WI38 (cell line): ENCODE measurements around the gene AFAP1.

Experiments
- H3K4me3 ChIP-seq: 2 replicates; pipeline ENCODE4 v1.5.1; 2011; ENCODE audit warnings: low read depth, mild to moderate bottlenecking, control low read depth, low read length
- CTCF ChIP-seq: IDR thresholded peaks from 2 replicates; pipeline ENCODE4 v1.5.1; 2012; ENCODE audit warnings: low read depth, mild to moderate bottlenecking, control low read depth, low read length

AFAP1 gene

GRCh38 chr4:7902826-7903225 lies 36.8 kb downstream of the AFAP1 start:
- no peak for TF ChIP-seq CTCF

GRCh38 chr4:7902101-7902553 lies 37.5 kb downstream of the AFAP1 start:
- TF ChIP-seq CTCF, result no peak
- H3K4me3 ChIP-seq, result no peak overlapping the region

More at GRCh38 chr4:7902826-7903225, 36.8 kb downstream of the AFAP1 start:
- no peak overlapping the region for H3K4me3 ChIP-seq

GRCh38 chr4:7901311-7901885 lies 38.3 kb downstream of the AFAP1 start:
- H3K4me3 ChIP-seq, result no peak overlapping the region

GRCh38 chr4:7900334-7900909 lies 39.2 kb downstream of the AFAP1 start:
- no peak overlapping the region for H3K4me3 ChIP-seq
- TF ChIP-seq CTCF, result no peak

More at GRCh38 chr4:7901311-7901885, 38.3 kb downstream of the AFAP1 start:
- TF ChIP-seq CTCF, result no peak

GRCh38 chr4:7899184-7899869 lies 40.3 kb downstream of the AFAP1 start:
- no peak for TF ChIP-seq CTCF

GRCh38 chr4:7898385-7898784 lies 41.3 kb downstream of the AFAP1 start:
- TF ChIP-seq CTCF, result no peak
- no peak overlapping the region for H3K4me3 ChIP-seq

More at GRCh38 chr4:7899184-7899869, 40.3 kb downstream of the AFAP1 start:
- H3K4me3 ChIP-seq, result no peak overlapping the region

- TF ChIP-seq CTCF, result no peak
These were observed 41.9 kb downstream of the AFAP1 start for GRCh38 chr4:7897811-7898210.

More at GRCh38 chr4:7897811-7898210, 41.9 kb downstream of the AFAP1 start:
- no peak overlapping the region for H3K4me3 ChIP-seq
